GM13976 (cell line): Measurements from ENCODE around the gene GEMIN8.

ENCODE experiments used
- DNase-seq: peaks from one replicate; pipeline ENCODE4 v3.0.0; 2012; ENCODE audit warnings: low spot score
- CTCF ChIP-seq: IDR thresholded peaks from 2 replicates; pipeline ENCODE4 v1.5.1; 2012; ENCODE audit warnings: borderline replicate concordance, mild to moderate bottlenecking; ENCODE audit not compliant: insufficient read depth; ENCODE audit errors: extremely low read depth, missing control alignments, control extremely low read depth
- in situ Hi-C: fragments of 300-500 bp; cut with MboI; formaldehyde crosslinking; loops from one replicate; pipeline ENCODE4 v1.12.0; 2022; ENCODE audit warnings: low sequenced_read_pairs, mixed read lengths, inconsistent platforms; ENCODE audit not compliant: unreplicated experiment

The GEMIN8 gene

GRCh38 chrX:14026121-14026520, 3.6 kb downstream of the GEMIN8 start:
- no peak for TF ChIP-seq CTCF
- in situ Hi-C loops = loop anchor here (5.0 to 10.0 kb wide), 2 partner anchors 281 to 364 kb away; no protein-coding TSS in a partner anchor
- DNase-seq = no peak

GRCh38 chrX:14022019-14022418, 7.7 kb downstream of the GEMIN8 start:
- in situ Hi-C loops = loop anchor here (10.0 kb wide), 1 partner anchor 277 kb away; no protein-coding TSS in a partner anchor
- no peak for TF ChIP-seq CTCF
- no peak for DNase-seq

- no peak for TF ChIP-seq CTCF
- in situ Hi-C loops = no loop called here
Measured at GRCh38 chrX:14017399-14017798, 12.3 kb downstream of the GEMIN8 start.

GRCh38 chrX:14015941-14016340, 13.8 kb downstream of the GEMIN8 start:
- TF ChIP-seq CTCF = no peak
- in situ Hi-C loops = no loop called here
- DNase-seq = no peak

More at GRCh38 chrX:14017399-14017798, 12.3 kb downstream of the GEMIN8 start:
- no peak for DNase-seq

GRCh38 chrX:14015294-14015693, 14.4 kb downstream of the GEMIN8 start:
- in situ Hi-C loops = no loop called here
- TF ChIP-seq CTCF = no peak
- no peak for DNase-seq

GRCh38 chrX:14014526-14014925, 15.2 kb downstream of the GEMIN8 start:
- TF ChIP-seq CTCF = no peak
- in situ Hi-C loops = no loop called here
- no peak for DNase-seq

GRCh38 chrX:14013054-14013453, 16.6 kb downstream of the GEMIN8 start:
- in situ Hi-C loops = no loop called here
- DNase-seq = no peak
- no peak for TF ChIP-seq CTCF
